Measurements from ENCODE around the gene GABPB2. TPM values are rescaled to one million over a fixed set of nuclear protein-coding genes. Genes with fewer than 3 reads are reported as not detected.

The GABPB2 gene
- polyA plus RNA-seq, 1 of the 3 experiments (the other 2 are of a cell fraction) = 2.4 TPM

DNA sequence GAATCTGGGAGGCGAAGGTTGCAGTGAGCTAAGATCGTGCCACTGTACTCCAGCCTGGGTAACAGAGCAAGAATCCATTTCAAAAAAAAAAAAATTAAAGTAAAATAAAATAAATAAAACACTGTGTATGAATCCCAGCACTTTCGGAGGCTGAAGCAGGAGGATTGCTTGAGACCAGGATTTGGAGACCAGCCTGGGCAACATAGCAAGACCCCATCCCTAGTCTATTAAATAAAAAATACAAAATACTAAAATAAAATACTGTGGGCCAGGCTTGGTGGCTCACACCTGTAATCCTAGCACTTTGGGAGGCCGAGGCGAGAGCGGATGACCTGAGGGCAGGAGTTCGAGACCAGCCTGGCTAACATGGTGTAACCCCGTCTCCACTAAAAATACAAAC, 38.4 kb upstream of the GABPB2 start:
- no peaks in the 10 kb centered on the region for H3K4me1 ChIP-seq (ENCODE audit: control insufficient read depth in 1 of 2, insufficient read depth in 2 of 2, low read depth in 1 of 2, low read length in 1 of 2)
- no peak overlapping the region for H3K9ac ChIP-seq
- no peak for DNase-seq
- no peaks in the 10 kb centered on the region for H4K20me1 ChIP-seq (ENCODE audit: insufficient read depth)
- WGBS (ENCODE audit: low lambda C conversion rate) = 94% methylated on average over 8 of the region's 8 CpGs
- no peaks in the 10 kb centered on the region for H3K9me3 ChIP-seq
- H3F3A ChIP-seq (replicated peaks; ENCODE audit: insufficient read depth) = no peaks in the 10 kb centered on the region
- CTCF ChIA-PET = interaction anchor here (1.5 kb wide), 1 partner anchor 17 kb away, joined by 7 read pairs; no protein-coding TSS in a partner anchor
- no peak overlapping the region for H3K4me3 ChIP-seq (ENCODE audit: low read depth in 2 of 2, low read length in 1 of 2)
- H3K79me2 ChIP-seq (ENCODE audit: insufficient read depth) = no peaks in the 10 kb centered on the region
- no peak overlapping the region for H2AFZ ChIP-seq (ENCODE audit: low read depth)
- no peak for TF ChIP-seq FOXJ3 (CRISPR knock-in tag; IDR thresholded peaks at IDR 0.05)
- TF ChIP-seq EP300 (IDR thresholded peaks at IDR 0.05; ENCODE audit: borderline replicate concordance in 1 of 2, low read depth in 1 of 2, low read length in 1 of 2) = no peak
- TF ChIP-seq, protein P1, sequence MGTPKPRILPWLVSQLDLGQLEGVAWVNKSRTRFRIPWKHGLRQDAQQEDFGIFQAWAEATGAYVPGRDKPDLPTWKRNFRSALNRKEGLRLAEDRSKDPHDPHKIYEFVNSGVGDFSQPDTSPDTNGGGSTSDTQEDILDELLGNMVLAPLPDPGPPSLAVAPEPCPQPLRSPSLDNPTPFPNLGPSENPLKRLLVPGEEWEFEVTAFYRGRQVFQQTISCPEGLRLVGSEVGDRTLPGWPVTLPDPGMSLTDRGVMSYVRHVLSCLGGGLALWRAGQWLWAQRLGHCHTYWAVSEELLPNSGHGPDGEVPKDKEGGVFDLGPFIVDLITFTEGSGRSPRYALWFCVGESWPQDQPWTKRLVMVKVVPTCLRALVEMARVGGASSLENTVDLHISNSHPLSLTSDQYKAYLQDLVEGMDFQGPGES (IDR thresholded peaks at IDR 0.05; ENCODE audit: low read depth, low read length) = no peak
- no peak for TF ChIP-seq POLR2AphosphoS5 (IDR thresholded peaks at IDR 0.05; ENCODE audit: low read depth, low read length)
- no peak for TF ChIP-seq SMC3 (IDR thresholded peaks at IDR 0.05; ENCODE audit: low read depth, low read length)
- TF ChIP-seq ELF1 (IDR thresholded peaks at IDR 0.05) = no peak
- TF ChIP-seq TEAD4 (IDR thresholded peaks at IDR 0.05; ENCODE audit: borderline replicate concordance, insufficient read depth) = no peak
- TF ChIP-seq, protein P2, sequence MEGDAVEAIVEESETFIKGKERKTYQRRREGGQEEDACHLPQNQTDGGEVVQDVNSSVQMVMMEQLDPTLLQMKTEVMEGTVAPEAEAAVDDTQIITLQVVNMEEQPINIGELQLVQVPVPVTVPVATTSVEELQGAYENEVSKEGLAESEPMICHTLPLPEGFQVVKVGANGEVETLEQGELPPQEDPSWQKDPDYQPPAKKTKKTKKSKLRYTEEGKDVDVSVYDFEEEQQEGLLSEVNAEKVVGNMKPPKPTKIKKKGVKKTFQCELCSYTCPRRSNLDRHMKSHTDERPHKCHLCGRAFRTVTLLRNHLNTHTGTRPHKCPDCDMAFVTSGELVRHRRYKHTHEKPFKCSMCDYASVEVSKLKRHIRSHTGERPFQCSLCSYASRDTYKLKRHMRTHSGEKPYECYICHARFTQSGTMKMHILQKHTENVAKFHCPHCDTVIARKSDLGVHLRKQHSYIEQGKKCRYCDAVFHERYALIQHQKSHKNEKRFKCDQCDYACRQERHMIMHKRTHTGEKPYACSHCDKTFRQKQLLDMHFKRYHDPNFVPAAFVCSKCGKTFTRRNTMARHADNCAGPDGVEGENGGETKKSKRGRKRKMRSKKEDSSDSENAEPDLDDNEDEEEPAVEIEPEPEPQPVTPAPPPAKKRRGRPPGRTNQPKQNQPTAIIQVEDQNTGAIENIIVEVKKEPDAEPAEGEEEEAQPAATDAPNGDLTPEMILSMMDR (IDR thresholded peaks at IDR 0.05) = no peak
- no peak for TF ChIP-seq FOXM1 (IDR thresholded peaks at IDR 0.05; ENCODE audit: low read depth)
- no peak for TF ChIP-seq MEF2A (IDR thresholded peaks at IDR 0.05; ENCODE audit: borderline replicate concordance, low read depth)
- TF ChIP-seq, protein P3, sequence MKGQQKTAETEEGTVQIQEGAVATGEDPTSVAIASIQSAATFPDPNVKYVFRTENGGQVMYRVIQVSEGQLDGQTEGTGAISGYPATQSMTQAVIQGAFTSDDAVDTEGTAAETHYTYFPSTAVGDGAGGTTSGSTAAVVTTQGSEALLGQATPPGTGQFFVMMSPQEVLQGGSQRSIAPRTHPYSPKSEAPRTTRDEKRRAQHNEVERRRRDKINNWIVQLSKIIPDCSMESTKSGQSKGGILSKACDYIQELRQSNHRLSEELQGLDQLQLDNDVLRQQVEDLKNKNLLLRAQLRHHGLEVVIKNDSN (IDR thresholded peaks at IDR 0.05; ENCODE audit: borderline replicate concordance, low read depth) = no peak
- TF ChIP-seq, protein P4, sequence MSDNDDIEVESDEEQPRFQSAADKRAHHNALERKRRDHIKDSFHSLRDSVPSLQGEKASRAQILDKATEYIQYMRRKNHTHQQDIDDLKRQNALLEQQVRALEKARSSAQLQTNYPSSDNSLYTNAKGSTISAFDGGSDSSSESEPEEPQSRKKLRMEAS (IDR thresholded peaks at IDR 0.05; ENCODE audit: low read depth) = no peak
- TF ChIP-seq, protein P5, sequence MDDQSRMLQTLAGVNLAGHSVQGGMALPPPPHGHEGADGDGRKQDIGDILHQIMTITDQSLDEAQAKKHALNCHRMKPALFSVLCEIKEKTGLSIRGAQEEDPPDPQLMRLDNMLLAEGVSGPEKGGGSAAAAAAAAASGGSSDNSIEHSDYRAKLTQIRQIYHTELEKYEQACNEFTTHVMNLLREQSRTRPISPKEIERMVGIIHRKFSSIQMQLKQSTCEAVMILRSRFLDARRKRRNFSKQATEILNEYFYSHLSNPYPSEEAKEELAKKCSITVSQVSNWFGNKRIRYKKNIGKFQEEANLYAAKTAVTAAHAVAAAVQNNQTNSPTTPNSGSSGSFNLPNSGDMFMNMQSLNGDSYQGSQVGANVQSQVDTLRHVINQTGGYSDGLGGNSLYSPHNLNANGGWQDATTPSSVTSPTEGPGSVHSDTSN (IDR thresholded peaks at IDR 0.05) = no peak
- TF ChIP-seq RXRA (IDR thresholded peaks at IDR 0.05; ENCODE audit: borderline replicate concordance, low read depth) = no peak
- no peak for TF ChIP-seq MXI1 (IDR thresholded peaks at IDR 0.05; ENCODE audit: low read depth, low read length)
- no peak for TF ChIP-seq EZH2phosphoT487 (IDR thresholded peaks at IDR 0.05; ENCODE audit: borderline replicate concordance, low read depth)
- TF ChIP-seq TCF12 (IDR thresholded peaks at IDR 0.05) = no peak
- H3K27ac ChIP-seq (ENCODE audit: low read depth in 2 of 2, low read length in 1 of 2) = no peak overlapping the region
- peaks cover 18 to 35% of the 10 kb centered on the region in 2 experiments for H3K36me3 ChIP-seq (replicated peaks in 1 of 2; ENCODE audit: control insufficient read depth in 1 of 2, insufficient read depth in 2 of 2, low read length in 1 of 2)
- POLR2A ChIA-PET = no interaction called here
- H3K27me3 ChIP-seq (ENCODE audit: insufficient read depth) = no peaks in the 10 kb centered on the region
- H3K9me2 ChIP-seq = no peaks in the 10 kb centered on the region
- H3K4me2 ChIP-seq = no peak overlapping the region

Measured in SK-N-SH (cell line).